ENCODE results near the gene DEGS2.

DEGS2 gene

DNA sequence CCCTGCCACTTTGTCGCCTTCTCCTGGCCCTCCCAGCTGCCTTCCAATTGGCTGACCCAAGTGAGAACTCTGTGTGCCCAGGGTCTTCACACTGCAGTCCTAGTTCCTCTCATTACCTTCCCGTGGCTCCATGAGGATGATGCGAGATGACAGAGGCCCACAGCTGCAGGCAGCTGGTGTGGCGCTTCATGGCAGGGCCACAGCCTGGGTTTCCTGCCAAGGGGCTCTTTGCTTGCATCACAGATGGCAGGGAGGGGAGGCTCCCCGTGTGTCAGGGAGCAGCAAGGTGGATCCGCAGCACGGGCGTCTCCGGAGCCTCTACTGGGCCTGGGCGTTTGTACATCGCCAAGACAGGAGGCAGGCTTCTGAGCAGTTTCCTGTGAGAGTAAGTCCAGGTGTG is 28.9 kb downstream of the DEGS2 start:
- DNase-seq, result no peak

DNA sequence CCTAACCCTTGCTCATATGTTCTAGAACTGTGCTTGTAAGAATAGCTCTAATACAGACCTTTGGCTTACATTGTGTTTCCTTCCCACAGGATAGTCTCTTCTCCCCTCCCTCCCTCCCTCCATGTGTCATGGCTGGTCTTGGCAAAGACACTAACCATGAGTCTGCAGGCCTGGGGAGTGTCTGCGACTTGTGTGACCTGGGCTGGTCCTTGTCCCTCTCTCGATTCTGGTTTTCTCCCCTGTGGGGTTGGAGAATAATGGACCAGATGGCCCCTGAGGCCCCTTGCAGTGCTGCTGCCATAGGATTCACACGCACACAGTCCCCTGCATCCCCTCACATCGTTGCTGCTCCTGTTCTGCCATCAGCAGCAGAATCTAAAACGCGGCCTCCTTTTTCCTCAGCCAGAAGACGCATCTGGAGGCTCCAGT is 30.3 kb downstream of the DEGS2 start:
- no peak for DNase-seq

GRCh38 chr14:100128688-100129087 is 30.8 kb downstream of the DEGS2 start:
- DNase-seq, result no peak

DNA sequence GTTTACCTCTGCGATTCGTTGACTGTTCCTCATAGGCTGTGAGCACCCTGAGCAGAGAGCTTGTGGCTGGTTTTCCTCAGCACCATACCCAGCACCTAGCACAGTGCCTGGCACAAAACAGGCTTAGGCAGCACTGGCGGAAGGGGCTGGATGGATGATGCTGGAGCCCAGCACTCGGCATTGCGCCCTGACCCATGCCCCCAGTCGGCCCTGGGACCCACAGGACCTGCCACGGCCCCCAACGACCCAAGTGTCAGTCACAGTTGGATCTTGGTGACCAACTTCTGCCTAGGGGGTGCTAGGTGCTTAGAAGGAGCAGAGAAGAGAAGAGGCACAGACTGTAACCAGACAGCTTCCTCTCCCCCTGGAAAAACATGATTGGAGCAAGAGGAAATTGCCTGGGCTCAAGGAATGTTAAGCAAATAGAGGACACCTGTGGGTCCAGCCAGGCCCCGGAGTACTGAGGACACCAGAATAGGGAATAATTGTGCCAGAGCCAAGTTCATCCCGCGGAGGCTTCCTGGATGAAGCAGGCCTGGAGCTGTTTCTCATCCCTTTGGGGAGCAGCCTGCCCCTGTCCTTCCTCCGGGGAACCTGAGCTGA is 31.5 kb downstream of the DEGS2 start:
- no peak for DNase-seq

DNA sequence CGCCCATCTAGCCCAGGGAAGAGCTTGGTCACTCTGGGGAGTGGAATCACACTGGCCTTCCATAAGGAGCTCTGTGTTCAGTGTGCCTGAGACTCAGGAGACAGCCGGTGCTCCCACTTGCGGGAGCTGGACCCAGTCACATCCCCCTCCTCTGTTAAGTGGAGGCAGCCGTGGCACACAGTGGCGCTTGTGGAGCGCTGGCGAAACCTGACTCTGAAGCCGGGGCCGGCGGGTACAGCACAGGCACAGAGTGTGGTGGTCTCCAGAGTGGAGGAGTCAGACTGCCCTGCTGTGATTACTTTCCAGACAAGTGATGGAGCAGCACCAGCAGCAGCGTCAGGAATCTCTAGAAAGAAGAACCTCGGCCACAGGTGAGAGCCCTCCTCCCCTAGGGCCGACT is 33.0 kb downstream of the DEGS2 start:
- no peak for DNase-seq

- DNase-seq, result no peak
Observed at GRCh38 chr14:100124551-100125088, 34.8 kb downstream of the DEGS2 start.

GRCh38 chr14:100123618-100124017 is 35.8 kb downstream of the DEGS2 start:
- DNase-seq, result no peak

DNA sequence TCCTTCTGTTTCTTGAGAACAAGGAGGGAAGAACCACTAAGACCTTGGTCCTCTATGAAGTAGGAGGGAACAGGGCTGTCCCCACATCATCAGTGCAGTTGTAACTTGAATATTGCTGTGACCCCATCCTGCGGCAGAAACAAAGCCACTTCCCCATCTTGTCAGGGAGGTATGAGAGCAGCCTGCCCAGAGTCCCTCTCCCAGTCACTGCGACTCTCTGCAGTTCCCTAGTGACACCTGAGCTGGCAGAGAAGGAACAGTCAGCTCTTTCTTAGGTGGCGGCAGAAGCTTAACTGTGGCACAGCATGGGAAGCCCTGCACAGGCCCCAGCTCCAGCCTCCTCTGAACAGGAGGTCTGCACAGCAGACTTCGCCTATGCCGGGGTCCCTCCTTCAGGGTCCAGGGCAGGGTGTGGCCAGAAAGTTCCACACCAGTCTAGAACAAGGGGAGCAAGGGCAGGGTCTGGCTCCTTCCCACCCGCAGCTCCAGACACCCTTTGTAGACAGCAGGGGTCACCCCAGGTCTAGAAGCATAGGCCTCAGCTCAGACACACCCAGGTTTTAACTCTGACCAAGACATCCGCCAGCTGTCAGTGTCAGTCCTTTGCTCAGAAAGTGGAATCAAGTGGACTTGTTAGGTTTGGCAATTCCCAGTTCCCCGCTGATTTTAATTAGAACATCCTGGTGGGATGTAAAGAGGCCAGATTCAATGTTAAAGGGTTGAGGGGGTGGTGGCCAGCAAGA is 36.8 kb downstream of the DEGS2 start:
- no peak for DNase-seq

DNA sequence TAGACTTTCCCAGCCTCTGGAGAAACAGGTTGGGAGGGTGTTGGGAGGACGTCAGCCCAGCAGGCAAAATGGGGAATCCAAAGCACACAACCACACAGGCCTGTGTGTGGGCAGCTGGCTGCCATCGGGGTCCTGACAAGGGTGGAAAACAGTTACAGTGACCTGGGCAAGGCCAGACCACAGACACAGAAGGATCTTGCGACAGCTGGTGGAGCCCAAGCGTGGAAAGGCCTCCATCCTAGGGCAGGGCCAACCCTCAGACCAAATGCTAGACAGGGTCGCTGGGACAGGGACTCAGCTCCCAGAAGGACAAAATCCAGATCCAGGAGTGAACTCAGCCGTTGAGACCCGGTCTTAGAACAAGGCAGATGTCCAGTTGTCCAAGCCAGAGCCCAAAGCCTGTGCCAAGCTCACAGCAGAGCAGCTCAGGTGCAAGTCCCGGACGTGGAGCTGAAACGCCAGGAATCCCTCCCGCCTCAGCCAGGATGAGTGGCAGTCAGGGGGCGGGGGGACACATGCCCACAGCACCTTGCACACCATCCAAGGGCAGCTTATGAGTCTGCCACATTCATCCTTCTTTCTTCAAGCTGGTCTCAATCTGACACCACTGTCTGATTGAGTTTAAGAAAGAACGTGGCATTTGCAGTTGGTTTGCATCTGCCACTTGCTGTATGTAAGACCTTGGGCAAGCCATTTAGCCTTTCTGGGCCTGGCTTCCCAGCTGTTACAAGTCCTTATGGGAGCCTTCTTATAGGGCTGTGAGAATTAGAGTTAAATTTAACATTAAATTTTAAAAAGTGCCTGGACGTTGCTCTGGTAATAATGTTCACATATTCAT is 37.6 kb downstream of the DEGS2 start:
- no peak for DNase-seq

DNA sequence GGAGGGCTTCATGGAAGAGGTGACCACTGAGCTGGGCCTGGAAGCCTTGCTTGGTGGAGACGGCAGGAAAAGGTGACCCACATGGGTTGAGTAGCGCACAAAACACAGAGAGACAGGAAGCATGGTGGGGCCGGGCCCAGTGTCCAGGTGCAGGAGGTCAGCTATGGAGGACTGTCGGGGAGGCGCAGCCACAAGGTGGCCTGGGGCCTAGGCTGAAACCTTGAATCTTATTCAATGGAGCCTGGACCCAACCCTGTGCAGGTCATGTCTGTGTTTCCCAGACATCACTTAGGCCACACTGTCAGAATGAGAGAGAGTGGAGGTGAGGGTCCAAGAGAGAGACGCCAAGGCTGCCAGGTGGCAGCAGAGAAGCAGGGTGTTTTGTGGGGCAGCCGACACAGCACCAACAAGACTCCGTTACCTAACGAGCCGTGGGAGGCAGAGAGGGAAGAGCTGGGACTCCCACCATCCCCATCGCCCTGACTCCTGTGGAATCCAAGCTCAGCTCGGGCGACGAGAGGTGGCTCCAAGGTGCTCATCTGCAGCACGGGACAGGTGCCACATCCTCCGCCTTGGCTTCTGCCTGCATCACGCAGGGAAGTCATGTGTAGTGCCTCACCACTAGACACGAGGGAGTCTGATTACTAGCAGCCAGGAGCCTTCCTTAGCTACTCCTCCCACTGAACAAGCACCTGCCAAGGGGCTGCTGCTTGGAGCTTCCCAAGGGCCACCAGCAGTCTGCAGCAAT is 38.7 kb downstream of the DEGS2 start:
- DNase-seq, result no peak

GRCh38 chr14:100119251-100119650 is 40.2 kb downstream of the DEGS2 start:
- no peak for DNase-seq

DNA sequence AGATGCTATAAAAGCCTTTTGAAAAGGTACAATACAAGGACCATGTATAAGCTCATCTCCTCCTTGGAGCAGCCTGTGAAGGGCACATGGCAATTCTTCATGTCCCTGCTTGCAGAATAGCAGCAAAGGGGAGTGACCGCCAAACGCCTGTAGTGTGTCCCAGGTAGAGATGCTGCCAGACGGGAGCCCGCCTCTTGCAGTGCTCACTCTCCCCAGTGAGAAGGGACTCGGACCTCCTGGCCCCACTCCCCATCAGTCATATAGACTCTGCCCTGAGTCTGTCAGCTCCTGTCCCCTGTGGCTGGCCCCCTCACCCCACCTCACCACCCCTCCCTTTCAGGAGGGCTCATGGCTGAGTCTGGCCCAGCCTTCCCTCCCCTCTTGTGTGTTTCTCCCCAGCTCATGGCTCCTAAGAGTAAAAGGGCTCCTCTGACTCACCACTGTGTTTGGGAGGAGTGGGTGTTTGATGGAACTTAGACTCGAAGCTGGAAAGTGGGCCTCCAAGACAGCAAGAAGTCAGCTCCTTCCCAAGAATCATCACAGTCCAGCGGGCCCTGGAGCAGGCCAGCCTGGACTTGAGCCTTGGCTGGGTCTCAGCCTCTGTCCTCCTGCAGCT is 40.9 kb downstream of the DEGS2 start:
- no peak for DNase-seq

DNA sequence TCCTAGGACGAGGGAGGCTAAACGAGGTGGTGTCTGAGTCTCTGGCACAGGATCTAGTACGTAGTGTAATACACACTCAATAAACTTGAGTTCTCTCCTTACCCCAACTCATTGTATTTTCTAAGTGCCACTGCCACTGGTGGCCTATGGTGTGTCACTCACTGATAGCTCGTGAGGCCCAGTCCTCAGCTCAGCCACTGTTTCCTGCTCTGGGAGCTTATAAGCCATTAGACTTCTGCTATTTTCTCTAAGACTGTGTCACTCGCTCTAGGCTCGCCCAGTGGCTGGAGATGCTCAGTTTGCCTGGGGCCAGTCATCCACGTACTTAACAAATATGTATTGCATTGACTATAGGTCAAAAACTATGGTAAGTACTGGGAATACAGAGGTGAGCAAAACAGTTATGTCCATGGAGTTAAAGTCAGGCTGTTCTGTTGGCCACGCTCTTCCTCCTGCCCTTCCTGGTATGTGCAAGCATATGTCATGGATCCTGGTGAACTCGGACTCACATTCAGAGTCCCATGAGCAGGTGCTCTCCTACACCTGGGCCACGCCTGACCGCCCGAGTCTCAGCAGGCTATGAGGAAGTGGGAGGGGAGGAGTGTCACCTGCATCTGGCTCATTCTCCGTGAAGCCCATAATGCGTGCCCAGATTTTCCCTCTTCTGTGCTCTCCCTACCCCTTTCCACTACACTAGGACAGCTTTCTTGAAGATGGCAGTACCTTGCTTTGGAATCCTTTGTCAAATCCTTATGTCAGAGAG is 41.6 kb downstream of the DEGS2 start:
- DNase-seq, result no peak

DNA sequence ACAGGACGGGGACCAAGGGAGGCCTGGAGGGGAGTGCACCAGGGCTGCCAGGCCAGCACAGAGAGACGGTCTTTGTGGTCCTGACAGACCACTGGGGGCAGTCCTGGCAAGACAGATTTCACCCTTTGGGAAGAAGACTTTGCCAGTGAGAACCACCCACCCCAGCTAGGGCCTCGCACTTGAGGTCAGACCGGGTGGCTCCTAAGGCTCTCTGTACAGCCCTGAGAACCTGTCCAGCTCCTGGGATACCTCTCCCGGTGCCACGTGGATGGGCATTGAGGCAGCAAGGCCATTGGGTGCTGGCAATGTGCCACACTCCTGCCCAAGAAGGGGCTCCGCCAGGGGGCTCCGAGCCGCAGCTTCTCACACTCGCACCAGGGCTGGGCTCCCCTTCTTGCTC is 42.4 kb downstream of the DEGS2 start:
- no peak for DNase-seq

- no peak for DNase-seq
Observed at GRCh38 chr14:100116134-100116533, 43.3 kb downstream of the DEGS2 start.

GRCh38 chr14:100115726-100116125 is 43.7 kb downstream of the DEGS2 start:
- no peak for DNase-seq

GRCh38 chr14:100115236-100115635 is 44.2 kb downstream of the DEGS2 start:
- DNase-seq, result no peak

- no peak for DNase-seq
Observed at GRCh38 chr14:100114109-100114765, 45.2 kb downstream of the DEGS2 start.

DNA sequence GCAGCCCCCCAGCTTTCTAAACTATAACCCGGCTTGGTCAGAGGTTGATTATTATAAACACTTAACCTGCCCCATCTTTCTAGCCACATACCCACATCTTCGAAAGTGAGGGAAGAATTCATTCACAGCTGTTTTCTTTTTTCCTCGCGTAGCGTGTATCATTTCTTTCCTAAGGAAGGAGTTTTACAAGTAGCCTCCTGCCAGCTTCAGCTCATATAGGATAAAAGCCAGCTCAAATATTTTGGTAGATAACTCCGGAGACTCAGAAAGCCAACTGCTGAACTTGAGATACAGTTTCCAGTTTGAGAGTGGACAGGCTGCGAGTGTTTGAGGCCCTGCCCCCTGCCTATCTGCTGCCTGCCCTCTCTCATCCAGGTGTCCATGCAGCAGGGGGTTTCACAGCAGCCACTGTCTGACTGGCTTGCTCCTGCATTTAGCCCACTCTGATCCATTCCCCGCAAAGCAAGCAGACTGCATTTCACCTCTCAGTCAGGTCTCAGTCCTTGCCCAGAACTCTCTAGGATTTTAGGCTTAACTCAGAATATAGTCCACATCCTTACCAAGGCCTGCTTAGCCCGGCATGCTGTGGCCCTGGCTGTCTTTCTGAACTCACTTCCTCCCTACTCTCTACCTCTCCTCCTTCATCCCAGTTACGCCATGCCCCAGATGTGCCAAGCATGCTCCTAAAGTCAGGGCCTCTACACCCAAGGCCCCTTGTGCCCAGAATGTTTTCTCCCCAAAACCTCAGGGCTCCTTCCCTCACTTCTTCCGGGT is 47.3 kb downstream of the DEGS2 start:
- no peak for DNase-seq

- no peak for DNase-seq
Observed at GRCh38 chr14:100110816-100111215, 48.6 kb downstream of the DEGS2 start.

All from EL (cell line).